Psoas muscle (tissue), 8 donors: ENCODE data around the gene CSTF1. TPM values are rescaled to one million over a fixed set of nuclear protein-coding genes. Genes with fewer than 3 reads are reported as not detected.

Source experiments
- ATAC-seq, 4 donors: fragments of 200-7000 bp; cut with Tn5 transposase; one replicate each; pipeline ENCODE4 v1.9.1; 2020; ENCODE audit warnings: moderate library complexity in 3 of 4, mild to moderate bottlenecking in 2 of 4
- DNase-seq, 2 donors: peaks; one replicate each; pipeline ENCODE4 v3.0.0-alpha.2; 2020
- H3K27ac ChIP-seq: fragments of 200-600 bp; one replicate; pipeline ENCODE4 v1.8.0; 2022
- H3K27me3 ChIP-seq, 3 donors: fragments of 200-600 bp in 1 of 3; one replicate each; pipeline versions ENCODE4 v1.6.1 to v1.8.0; 2013 to 2022; ENCODE audit warnings: low read length in 2 of 3, mild to moderate bottlenecking in 2 of 3, moderate library complexity in 1 of 3; ENCODE audit not compliant: insufficient read depth in 3 of 3
- H3K36me3 ChIP-seq, 2 donors: fragments of 200-600 bp in 1 of 2; one replicate each; pipeline versions ENCODE4 v1.6.1 to v1.8.0; 2013 to 2022; ENCODE audit warnings: low read depth in 1 of 2, mild to moderate bottlenecking in 1 of 2, moderate library complexity in 1 of 2; ENCODE audit not compliant: insufficient read depth in 1 of 2
- H3K4me1 ChIP-seq: fragments of 200-600 bp; one replicate; pipeline ENCODE4 v1.8.0; 2022
- H3K4me3 ChIP-seq: fragments of 200-600 bp; one replicate; pipeline ENCODE4 v1.8.0; 2022; ENCODE audit warnings: mild to moderate bottlenecking
- H3K9me3 ChIP-seq: fragments of 200-600 bp; one replicate; pipeline ENCODE4 v1.8.0; 2022
- WGBS, 3 donors: extraction: QIAGEN DNeasy Blood & Tissue Kit; methylation state at CpG; one replicate each; pipeline versions ENCODE4 v1.1.6 to v1.1.7; 2013; 5-methylcytosine and 5-hydroxymethylcytosine counted together
- intact Hi-C, 2 donors: fragments of 100-400 bp; cut with DNase I; formaldehyde crosslinking; loops; one replicate each; pipeline versions ENCODE4 v1.11.0 to v1.14.2; 2022
- polyA plus RNA-seq, 3 donors: library from polyadenylated mRNA; stranded (reverse); fragments of 200-250 nt; gene quantifications; one replicate each; pipeline ENCODE4 v1.2.3, GENCODE V29; 2013
- total RNA-seq, 4 donors: library from RNA; stranded (reverse); fragmentation: NEBNext Ultra II Directional in 2 of 4; extraction: Animal tissue kit (Norgen Biotek cat#: 25700) in 2 of 4; gene quantifications; one replicate each; pipeline versions ENCODE4 v1.2.1 to v1.2.4, GENCODE V29; 2021 to 2023
- TF ChIP-seq, protein P1 (sequence below): fragments of 200-600 bp; IDR thresholded peaks from one replicate; pipeline ENCODE4 v1.8.0; 2022; ENCODE audit warnings: antibody characterized with exemption
- donor health status: healthy with polysubstance abuse.
- donor health status: DM: no; HTN: no; CAD: no; lungs with moderate emphysema.
- donor health status: Bipolar disorder and iron deficiency.
- donor health status: healthy.
- donor health status: DM: yes; HTN: yes; CAD: no.
- donor health status: DM: no; HTN: no; CAD: no.
- donor health status: DM: no; HTN: no; CAD: no.
- donor health status: DM: yes; HTN: yes; CAD: no.

Gene CSTF1
- total and polyA plus RNA-seq, 7 donors = 10.0 to 20.3 (median 16.7) TPM

GRCh38 chr20:56414842-56415765 is 22.7 kb downstream of the CSTF1 start:
- no peak for DNase-seq
- Histone ChIP-seq H3K4me1 (no peaks in the 10 kb centered on the region), H3K4me3 (no peak overlapping the region), H3K27ac (no peak overlapping the region), H3K36me3 (peaks cover 0 to 4% of the 10 kb centered on the region in 2 donors), H3K27me3 (no peaks in the 10 kb centered on the region), H3K9me3 (no peaks in the 10 kb centered on the region)
- 89 to 92% (median 91%) methylated on average over 12 of the region's 12 CpGs for WGBS, 3 donors
- ATAC-seq = no peak
- TF ChIP-seq, protein P1, sequence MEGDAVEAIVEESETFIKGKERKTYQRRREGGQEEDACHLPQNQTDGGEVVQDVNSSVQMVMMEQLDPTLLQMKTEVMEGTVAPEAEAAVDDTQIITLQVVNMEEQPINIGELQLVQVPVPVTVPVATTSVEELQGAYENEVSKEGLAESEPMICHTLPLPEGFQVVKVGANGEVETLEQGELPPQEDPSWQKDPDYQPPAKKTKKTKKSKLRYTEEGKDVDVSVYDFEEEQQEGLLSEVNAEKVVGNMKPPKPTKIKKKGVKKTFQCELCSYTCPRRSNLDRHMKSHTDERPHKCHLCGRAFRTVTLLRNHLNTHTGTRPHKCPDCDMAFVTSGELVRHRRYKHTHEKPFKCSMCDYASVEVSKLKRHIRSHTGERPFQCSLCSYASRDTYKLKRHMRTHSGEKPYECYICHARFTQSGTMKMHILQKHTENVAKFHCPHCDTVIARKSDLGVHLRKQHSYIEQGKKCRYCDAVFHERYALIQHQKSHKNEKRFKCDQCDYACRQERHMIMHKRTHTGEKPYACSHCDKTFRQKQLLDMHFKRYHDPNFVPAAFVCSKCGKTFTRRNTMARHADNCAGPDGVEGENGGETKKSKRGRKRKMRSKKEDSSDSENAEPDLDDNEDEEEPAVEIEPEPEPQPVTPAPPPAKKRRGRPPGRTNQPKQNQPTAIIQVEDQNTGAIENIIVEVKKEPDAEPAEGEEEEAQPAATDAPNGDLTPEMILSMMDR = no peak
- intact Hi-C loops = no loop called here

DNA sequence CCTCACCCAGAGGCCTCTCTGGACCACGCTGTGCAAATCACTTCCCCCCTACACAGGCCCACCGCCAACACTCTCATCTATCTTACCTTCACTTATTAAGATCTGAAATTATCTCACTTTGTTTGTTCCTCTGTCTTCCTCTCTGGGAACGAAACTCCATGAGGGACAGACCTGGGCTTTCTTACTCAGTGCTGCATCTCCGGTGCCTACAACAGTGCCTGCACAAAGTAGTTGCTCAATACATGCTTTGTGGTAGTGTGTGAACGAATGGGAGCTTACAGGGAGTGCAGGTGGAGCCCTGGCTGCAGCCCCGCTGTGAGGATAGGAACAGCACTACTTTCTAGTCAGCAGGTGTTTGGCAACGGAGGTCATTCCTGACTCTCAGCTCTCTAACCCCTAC is 25.0 kb downstream of the CSTF1 start:
- Histone ChIP-seq H3K27ac (no peak overlapping the region), H3K4me3 (no peak overlapping the region), H3K9me3 (no peaks in the 10 kb centered on the region), H3K4me1 (no peaks in the 10 kb centered on the region), H3K36me3 (peaks cover 0 to 4% of the 10 kb centered on the region in 2 donors), H3K27me3 (no peaks in the 10 kb centered on the region)
- 91 to 94% (median 91%) methylated on average over 7 of the region's 7 CpGs for WGBS, 3 donors
- TF ChIP-seq, protein P1 = no peak
- DNase-seq (no peak), ATAC-seq (no peak)
- intact Hi-C loops = no loop called here

- ATAC-seq = no peak
- Histone ChIP-seq H3K9me3 (no peaks in the 10 kb centered on the region), H3K4me1 (no peaks in the 10 kb centered on the region), H3K27ac (no peak overlapping the region), H3K36me3 (peaks cover 0 to 4% of the 10 kb centered on the region in 2 donors), H3K4me3 (no peak overlapping the region), H3K27me3 (no peaks in the 10 kb centered on the region)
- intact Hi-C loops = no loop called here
- 83 to 90% (median 87%) methylated on average over 4 of the region's 4 CpGs for WGBS, 3 donors
- TF ChIP-seq, protein P1 = no peak
- DNase-seq = no peak
Observed at GRCh38 chr20:56417911-56418310, 25.5 kb downstream of the CSTF1 start.

DNA sequence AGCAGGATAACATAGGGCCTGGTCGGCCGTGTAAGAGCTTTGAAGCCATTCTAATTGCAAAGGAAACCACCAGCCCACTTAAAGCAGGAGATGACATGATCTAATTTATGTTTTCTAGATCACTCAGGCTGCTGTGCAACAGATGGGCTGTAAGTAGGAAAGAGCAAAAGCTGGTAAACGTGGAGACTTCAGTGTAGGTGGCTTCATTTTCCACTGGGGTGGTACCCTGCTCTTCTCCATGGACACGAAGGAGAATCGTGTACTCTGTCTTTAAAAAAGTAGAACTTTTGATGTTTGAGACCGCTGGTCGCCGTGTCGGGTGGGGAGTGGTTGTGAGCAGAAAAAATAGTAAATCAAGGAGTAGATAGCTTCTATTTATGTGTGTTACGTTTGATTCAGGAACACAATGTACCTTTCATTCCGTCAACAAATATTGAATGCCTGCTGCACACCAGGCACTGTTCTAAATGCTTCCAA is 26.0 kb downstream of the CSTF1 start:
- Histone ChIP-seq H3K36me3 (peaks cover 0 to 4% of the 10 kb centered on the region in 2 donors), H3K9me3 (no peaks in the 10 kb centered on the region), H3K27ac (peak overlapping the region; percentile 36), H3K27me3 (no peaks in the 10 kb centered on the region), H3K4me1 (no peaks in the 10 kb centered on the region), H3K4me3 (no peak overlapping the region)
- ATAC-seq = no peak
- TF ChIP-seq, protein P1 = no peak
- WGBS, 3 donors = 56 to 69% (median 67%) methylated on average over 11 of the region's 11 CpGs
- intact Hi-C loops = no loop called here
- DNase-seq = no peak
